Esophagus squamous epithelium (tissue), 4 donors: Measurements from ENCODE around the gene EPHA1.

Experiments
- CTCF ChIP-seq, 6 experiments: fragments of 450-650 bp in 4 of 6; fragments of 200-600 bp in 2 of 6; sonication (generic) in 2 of 6; IDR thresholded peaks; one replicate each; pipeline ENCODE4 v1.5.1; 2016 to 2019; ENCODE audit warnings: antibody characterized with exemption in 6 of 6, mild to moderate bottlenecking in 4 of 6, moderate library complexity in 4 of 6
- POLR2A ChIP-seq, 4 donors: fragments of 450-650 bp; IDR thresholded peaks; one replicate each; pipeline ENCODE4 v1.6.1; 2017; ENCODE audit warnings: antibody characterized with exemption in 4 of 4, mild to moderate bottlenecking in 4 of 4, moderate library complexity in 3 of 4

GRCh38 chr7:143341842-143342241 is 66.8 kb downstream of the EPHA1 start:
- no peak for TF ChIP-seq CTCF (IDR thresholded peaks at IDR 0.05)
- TF ChIP-seq POLR2A (IDR thresholded peaks at IDR 0.05) = no peak
